GM18508 (cell line): ENCODE data around the gene AIG1.
"Not testable (repeated sequence)": the region's sequence is repeated elsewhere in the genome, so short reads cannot be mapped to it uniquely, and the experiment has no call there.

ENCODE experiments used
- ATAC-seq: cut with Tn5 transposase; IDR thresholded peaks from one replicate; pipeline ENCODE4 v1.9.1; 2021; ENCODE audit warnings: moderate number of reproducible peaks; ENCODE audit not compliant: insufficient read depth, unreplicated experiment

AIG1 gene

GRCh38 chr6:143158113-143158581 is 97.5 kb downstream of the AIG1 start:
- ATAC-seq: no peak

- no peak for ATAC-seq
Observed at GRCh38 chr6:143159001-143159400, 98.3 kb downstream of the AIG1 start.

- ATAC-seq: no peak
Observed at GRCh38 chr6:143160015-143160414, 99.3 kb downstream of the AIG1 start.

DNA sequence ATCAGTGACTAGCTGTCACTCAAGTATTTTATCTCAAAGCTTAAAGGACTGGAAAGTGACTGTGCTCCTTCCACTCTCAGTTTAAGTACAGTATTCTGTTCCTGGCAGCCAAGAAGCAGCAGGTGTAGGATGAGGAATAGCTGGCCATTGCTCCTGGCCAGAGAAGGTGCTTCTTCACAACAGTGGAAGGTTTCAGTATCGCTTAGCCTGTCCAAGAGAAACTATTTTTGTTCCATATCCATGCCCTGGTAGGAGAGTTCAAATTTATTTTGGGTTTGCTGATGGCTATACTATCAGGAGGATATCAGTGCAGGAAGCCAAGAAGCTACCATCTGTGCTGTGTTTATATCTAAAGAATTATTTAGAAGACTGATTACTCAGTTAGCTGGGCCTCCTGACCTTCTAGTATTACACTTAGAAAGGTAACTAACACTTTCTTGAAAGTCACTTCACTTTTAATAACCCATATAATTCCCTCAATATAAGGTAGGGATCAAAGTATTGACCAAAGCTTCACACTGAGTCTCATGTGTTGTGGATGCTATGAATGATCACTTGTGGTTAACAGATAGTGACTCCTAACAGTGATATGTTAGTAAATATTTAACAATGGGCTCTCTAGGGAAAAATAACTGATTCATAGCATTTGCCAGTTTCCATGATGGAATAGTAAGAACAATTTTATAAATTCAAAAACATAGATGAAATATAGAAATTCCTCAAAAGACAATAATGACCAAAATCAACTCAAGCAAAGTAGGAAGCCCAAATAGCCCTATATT is 99.9 kb downstream of the AIG1 start:
- no peak for ATAC-seq

- ATAC-seq: no peak
Observed at GRCh38 chr6:143163621-143164020, 102.9 kb downstream of the AIG1 start.

DNA sequence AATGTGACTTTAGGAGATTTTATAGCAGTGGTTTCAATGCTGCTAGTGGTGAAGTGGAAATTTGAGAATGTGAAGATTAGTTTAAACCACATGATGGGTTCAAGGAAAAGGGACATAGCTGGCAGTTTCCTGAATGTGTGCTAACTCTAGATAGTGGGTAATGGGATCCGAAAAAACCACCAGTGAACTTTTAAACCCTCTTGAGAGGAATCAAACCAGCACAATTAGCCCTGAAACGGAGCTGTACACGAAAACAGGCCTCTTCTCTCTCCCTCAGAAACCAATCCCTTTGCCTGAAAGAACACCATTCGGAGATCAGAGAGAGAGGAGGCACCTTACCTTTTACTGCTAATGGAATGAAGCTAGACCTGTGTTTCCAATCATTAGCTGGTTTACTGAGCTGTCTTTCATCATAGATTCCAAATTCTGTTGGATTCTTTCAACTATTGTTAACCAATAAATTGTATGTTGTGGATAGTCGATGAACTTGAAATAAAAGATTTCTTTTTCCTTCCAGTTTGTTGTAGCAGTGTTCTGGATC is 103.9 kb downstream of the AIG1 start:
- ATAC-seq: no peak

- ATAC-seq: no peak
Observed at GRCh38 chr6:143165315-143165855, 104.7 kb downstream of the AIG1 start.

- ATAC-seq: no peak
Observed at GRCh38 chr6:143166247-143166695, 105.6 kb downstream of the AIG1 start.

DNA sequence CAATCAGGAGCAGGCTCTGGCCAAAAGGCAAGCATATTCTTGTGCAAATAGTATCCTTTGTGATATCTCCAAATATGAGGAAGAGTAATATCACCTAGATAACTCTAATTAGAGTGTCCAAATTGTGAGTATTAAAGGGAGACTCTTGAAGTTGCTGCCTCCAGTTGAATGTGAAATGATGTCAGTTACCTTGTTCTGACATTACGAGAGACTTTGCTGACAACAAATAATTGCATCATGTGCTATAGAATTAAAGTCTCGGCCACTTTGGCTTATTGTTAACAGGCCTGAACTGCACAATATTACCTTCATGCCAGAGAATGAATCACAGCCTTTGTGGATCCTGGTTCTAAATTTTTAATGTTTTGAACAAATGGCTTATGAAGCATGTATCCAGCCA is 106.5 kb downstream of the AIG1 start:
- no peak for ATAC-seq

- not testable (repeated sequence) for ATAC-seq
Observed at GRCh38 chr6:143168396-143168816, 107.7 kb downstream of the AIG1 start.

DNA sequence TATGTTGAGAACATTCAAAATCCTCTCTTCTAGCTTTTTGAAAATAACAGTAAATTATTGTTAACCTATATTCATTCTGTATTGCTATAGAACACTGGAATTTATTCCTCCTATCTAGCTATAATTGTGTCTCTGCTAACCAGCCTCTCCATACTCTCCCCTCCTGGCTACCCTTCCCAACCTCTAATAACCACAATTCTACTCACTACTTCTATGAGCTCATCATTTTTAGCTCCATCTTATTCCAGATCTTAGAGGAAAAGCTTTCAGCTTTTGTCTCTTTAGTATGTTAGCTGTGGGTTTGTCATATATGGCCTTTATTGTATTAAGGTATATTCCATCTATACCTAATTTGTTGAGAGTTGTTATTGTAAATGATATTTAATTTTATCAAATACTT is 108.8 kb downstream of the AIG1 start:
- ATAC-seq: no peak

- ATAC-seq: no peak
Observed at GRCh38 chr6:143174516-143174915, 113.8 kb downstream of the AIG1 start.

DNA sequence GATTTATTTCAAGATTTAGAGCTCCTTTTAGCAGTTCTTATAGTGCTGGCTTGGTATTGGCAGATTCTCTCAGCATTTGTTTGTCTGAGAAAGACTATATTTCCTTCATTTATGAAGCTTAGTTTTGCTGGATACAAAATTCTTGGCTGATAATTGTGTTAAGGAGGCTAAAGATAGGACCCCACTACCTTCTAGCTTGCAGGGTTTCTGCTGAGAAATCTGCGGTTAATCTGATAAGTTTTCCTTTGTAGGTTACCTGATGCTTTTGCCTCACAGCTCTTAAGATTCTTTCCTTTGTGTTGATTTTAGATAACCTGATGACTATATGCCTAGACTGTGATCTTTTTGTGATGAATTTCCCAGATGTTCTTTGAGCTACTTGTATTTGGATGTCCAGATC is 114.3 kb downstream of the AIG1 start:
- ATAC-seq: no peak

DNA sequence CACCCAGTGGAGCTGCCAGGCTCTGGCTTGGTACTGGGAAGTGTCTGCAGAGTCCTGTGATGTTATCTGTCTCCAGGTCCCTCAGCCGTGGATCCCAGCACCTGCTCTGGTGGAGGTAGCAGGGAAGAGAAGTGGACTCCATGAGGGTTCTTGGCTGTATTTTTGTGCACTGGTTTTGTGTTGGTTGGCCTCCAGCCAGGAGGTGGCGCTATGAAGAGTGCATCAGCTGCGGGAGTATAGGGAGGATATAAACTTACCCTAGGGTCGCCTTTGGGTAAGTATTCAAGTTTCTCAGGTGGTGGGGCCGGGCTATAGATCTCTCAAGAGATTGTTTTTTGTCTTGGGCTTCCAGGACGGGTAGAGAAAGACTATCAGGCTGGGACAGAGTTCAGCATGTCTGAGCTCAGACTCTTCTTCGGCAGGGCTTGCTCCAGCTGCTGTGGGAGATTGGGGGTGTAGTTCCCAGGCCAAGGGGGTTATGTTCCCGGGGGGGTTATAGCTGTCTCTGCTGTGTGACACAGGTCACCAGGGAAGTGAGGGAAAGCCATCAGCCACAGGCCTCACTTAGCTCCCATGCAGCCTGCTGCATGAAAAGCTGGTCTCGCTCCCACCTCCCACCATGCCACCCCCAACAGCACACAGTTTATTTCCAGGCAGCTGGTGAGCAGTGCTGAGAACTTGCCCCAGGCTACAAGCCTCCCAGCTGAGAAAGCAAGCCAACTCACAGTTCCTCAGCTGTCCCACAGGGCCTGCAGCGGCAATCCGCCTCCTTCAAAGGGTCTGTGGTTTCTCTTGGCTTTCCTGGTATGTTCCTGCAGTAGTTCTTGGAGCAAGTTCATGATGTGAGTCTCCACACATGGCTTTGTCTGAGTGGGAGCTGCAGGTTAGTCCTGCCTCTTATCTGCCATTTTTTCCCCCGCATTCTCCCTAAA is 115.7 kb downstream of the AIG1 start:
- no peak for ATAC-seq

GRCh38 chr6:143177706-143178105 is 117.0 kb downstream of the AIG1 start:
- ATAC-seq: no peak

- no peak for ATAC-seq
Observed at GRCh38 chr6:143179096-143179495, 118.4 kb downstream of the AIG1 start.

- ATAC-seq: no peak
Observed at GRCh38 chr6:143179901-143180612, 119.4 kb downstream of the AIG1 start.

GRCh38 chr6:143180826-143181225 is 120.1 kb downstream of the AIG1 start:
- no peak for ATAC-seq

- ATAC-seq: no peak
Observed at GRCh38 chr6:143183666-143184065, 123.0 kb downstream of the AIG1 start.

DNA sequence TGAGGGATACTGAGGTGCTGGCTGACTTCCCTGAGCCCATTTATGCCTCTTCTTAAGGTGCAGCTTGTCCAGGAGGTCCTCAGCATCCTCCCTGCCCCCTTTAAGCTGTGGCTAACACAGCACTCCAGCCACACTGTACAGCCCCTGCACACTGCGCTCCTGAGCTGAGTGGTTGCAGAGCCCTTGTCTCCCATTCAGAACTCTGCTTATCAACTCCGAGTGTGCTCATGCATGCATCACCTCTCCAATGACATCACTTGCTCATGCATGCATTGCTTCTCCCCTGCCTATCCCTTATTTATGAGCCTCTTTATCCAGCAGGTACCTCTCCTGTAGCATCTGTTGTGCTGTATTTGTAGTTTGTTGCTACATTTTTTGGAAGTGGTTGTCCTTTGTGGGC is 124.6 kb downstream of the AIG1 start:
- ATAC-seq: no peak
